Endometrial microvascular endothelial cells (primary cell): ENCODE measurements around the gene SMAD3. TPM values are rescaled to one million over a fixed set of nuclear protein-coding genes. Genes with fewer than 3 reads are reported as not detected.

Experiments used
- in situ Hi-C: cut with HindIII; loops from 2 replicates; pipeline ENCODE4 v1.10.0; 2017; ENCODE audit warnings: low sequenced_read_pairs, low pct_unique_long_range_greater_than_20kb; ENCODE audit errors: inconsistent ontology term
- total RNA-seq: library from RNA; depleted of rRNA; stranded (reverse); fragments of >200 nt; gene quantifications from one replicate; pipeline ENCODE4 v1.2.3, GENCODE V29; 2015; ENCODE audit errors: inconsistent ontology term

Gene SMAD3
- total RNA-seq, 1 donor from 2014 or later: 79.0 TPM

GRCh38 chr15:67032608-67033007 lies 32.8 kb upstream of the SMAD3 start:
- in situ Hi-C loops: no loop called here

- in situ Hi-C loops: no loop called here
Observed at GRCh38 chr15:67033012-67033411, 32.4 kb upstream of the SMAD3 start.

GRCh38 chr15:67033571-67034044 lies 31.8 kb upstream of the SMAD3 start:
- in situ Hi-C loops: no loop called here

- in situ Hi-C loops: no loop called here
Observed at GRCh38 chr15:67035886-67036285, 29.5 kb upstream of the SMAD3 start.

GRCh38 chr15:67036775-67037555 lies 28.4 kb upstream of the SMAD3 start:
- in situ Hi-C loops: no loop called here

- in situ Hi-C loops: no loop called here
Observed at GRCh38 chr15:67037694-67038093, 27.7 kb upstream of the SMAD3 start.

- in situ Hi-C loops: no loop called here
Observed at GRCh38 chr15:67038736-67039135, 26.7 kb upstream of the SMAD3 start.

- in situ Hi-C loops: no loop called here
Observed at GRCh38 chr15:67039384-67040075, 25.9 kb upstream of the SMAD3 start.

- in situ Hi-C loops: no loop called here
Observed at GRCh38 chr15:67040277-67040676, 25.1 kb upstream of the SMAD3 start.

GRCh38 chr15:67042551-67043142 lies 22.8 kb upstream of the SMAD3 start:
- in situ Hi-C loops: no loop called here

GRCh38 chr15:67043939-67044771 lies 21.2 kb upstream of the SMAD3 start:
- in situ Hi-C loops: no loop called here

- in situ Hi-C loops: no loop called here
Observed at GRCh38 chr15:67047149-67047661, 18.2 kb upstream of the SMAD3 start.

- in situ Hi-C loops: no loop called here
Observed at GRCh38 chr15:67048281-67049279, 16.8 kb upstream of the SMAD3 start.

GRCh38 chr15:67049351-67050044 lies 15.9 kb upstream of the SMAD3 start:
- in situ Hi-C loops: no loop called here

GRCh38 chr15:67050062-67050461 lies 15.3 kb upstream of the SMAD3 start:
- in situ Hi-C loops: no loop called here

- in situ Hi-C loops: no loop called here
Observed at GRCh38 chr15:67050522-67051087, 14.8 kb upstream of the SMAD3 start.
